Fibroblast of skin of abdomen (primary cell): ENCODE results near the gene CHL1.
A peak's percentile ranks its signal among the peaks of the same experiment; 100 is the strongest.

Source experiments
- DNase-seq: peaks from one replicate; pipeline ENCODE4 v3.0.0-alpha.2; 2013

CHL1 gene

GRCh38 chr3:284322-284721 is 87.8 kb downstream of the CHL1 start:
- DNase-seq = no peak

- DNase-seq = no peak
These were observed 91.9 kb downstream of the CHL1 start for GRCh38 chr3:288417-288816.

GRCh38 chr3:291028-291427 is 94.5 kb downstream of the CHL1 start:
- DNase-seq = no peak

- no peak for DNase-seq
These were observed 95.3 kb downstream of the CHL1 start for GRCh38 chr3:291646-292436.

- no peak for DNase-seq
These were observed 97.5 kb downstream of the CHL1 start for GRCh38 chr3:294096-294495.

GRCh38 chr3:294581-294980 is 98.0 kb downstream of the CHL1 start:
- DNase-seq = no peak

GRCh38 chr3:295166-295565 is 98.6 kb downstream of the CHL1 start:
- DNase-seq = no peak

GRCh38 chr3:297585-297984 is 101.0 kb downstream of the CHL1 start:
- no peak for DNase-seq

GRCh38 chr3:299590-300301 is 103.2 kb downstream of the CHL1 start:
- DNase-seq = no peak

GRCh38 chr3:307182-307581 is 110.6 kb downstream of the CHL1 start:
- no peak for DNase-seq

- DNase-seq = no peak
These were observed 112.2 kb downstream of the CHL1 start for GRCh38 chr3:308597-309321.

GRCh38 chr3:312160-312733 is 115.7 kb downstream of the CHL1 start:
- no peak for DNase-seq

GRCh38 chr3:312911-313310 is 116.3 kb downstream of the CHL1 start:
- no peak for DNase-seq

- DNase-seq = no peak
These were observed 120.4 kb downstream of the CHL1 start for GRCh38 chr3:317012-317411.

GRCh38 chr3:318903-319302 is 122.3 kb downstream of the CHL1 start:
- no peak for DNase-seq

GRCh38 chr3:324423-324822 is 127.9 kb downstream of the CHL1 start:
- DNase-seq = no peak

GRCh38 chr3:325495-325894 is 128.9 kb downstream of the CHL1 start:
- no peak for DNase-seq

GRCh38 chr3:330494-331115 is 134.0 kb downstream of the CHL1 start:
- DNase-seq = no peak

GRCh38 chr3:331881-332280 is 135.3 kb downstream of the CHL1 start:
- peak; percentile 0 for DNase-seq

GRCh38 chr3:332701-333100 is 136.1 kb downstream of the CHL1 start:
- DNase-seq = no peak

GRCh38 chr3:335240-335639 is 138.7 kb downstream of the CHL1 start:
- no peak for DNase-seq

GRCh38 chr3:339351-339750 is 142.8 kb downstream of the CHL1 start:
- DNase-seq = no peak

- DNase-seq = no peak
These were observed 145.4 kb downstream of the CHL1 start for GRCh38 chr3:341998-342397.
